GM18498 (cell line): Measurements from ENCODE around the gene PLEKHS1.
"Not testable (repeated sequence)": the region's sequence is repeated elsewhere in the genome, so short reads cannot be mapped to it uniquely, and the experiment has no call there.

Source experiments
- ATAC-seq: cut with Tn5 transposase; IDR thresholded peaks from one replicate; pipeline ENCODE4 v1.9.1; 2021; ENCODE audit warnings: mild to moderate bottlenecking, moderate library complexity; ENCODE audit not compliant: unreplicated experiment

The PLEKHS1 gene

GRCh38 chr10:113739577-113739976, 11.9 kb upstream of the PLEKHS1 start:
- no peak for ATAC-seq

GRCh38 chr10:113740850-113741249, 10.6 kb upstream of the PLEKHS1 start:
- no peak for ATAC-seq

DNA sequence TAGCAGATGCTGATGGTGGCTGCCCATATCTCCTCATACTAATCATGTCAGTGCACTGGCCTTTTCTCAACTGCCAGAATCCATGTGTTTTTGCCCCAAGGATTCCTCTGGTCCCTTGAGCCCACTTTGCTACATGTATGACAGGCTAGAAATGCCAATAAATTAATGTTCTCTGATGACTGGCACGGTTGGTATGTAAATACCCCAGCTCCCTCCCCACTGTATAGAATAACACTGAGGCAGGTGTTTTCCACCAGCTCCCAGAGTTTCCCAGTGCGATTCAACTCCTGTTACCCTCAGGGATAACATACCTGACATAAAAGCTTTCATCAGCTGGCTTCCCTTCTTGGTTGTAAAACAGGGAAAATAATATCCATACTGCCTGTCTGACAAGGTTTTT, 9.0 kb upstream of the PLEKHS1 start:
- no peak for ATAC-seq

DNA sequence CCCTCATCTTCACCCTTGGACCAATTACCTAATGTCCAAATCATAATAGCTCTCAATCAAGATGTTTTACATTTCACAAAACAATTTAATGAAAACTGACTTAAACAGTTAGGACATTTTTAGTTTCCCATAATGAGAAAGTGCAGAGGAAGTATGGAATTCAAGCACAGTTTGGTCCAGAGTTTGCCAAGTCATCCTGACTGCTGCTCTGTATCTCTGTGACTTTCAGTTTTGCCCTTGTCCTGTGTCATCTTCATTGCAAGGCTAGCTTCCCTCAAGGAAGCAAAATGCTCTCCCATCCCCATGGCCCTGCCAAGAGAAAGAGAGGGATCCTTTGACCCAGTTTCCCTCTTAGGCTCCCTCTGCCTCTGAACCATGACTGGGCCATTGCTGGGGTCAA, 7.9 kb upstream of the PLEKHS1 start:
- ATAC-seq, result no peak

- no peak for ATAC-seq
Observed at GRCh38 chr10:113745374-113745773, 6.1 kb upstream of the PLEKHS1 start.

DNA sequence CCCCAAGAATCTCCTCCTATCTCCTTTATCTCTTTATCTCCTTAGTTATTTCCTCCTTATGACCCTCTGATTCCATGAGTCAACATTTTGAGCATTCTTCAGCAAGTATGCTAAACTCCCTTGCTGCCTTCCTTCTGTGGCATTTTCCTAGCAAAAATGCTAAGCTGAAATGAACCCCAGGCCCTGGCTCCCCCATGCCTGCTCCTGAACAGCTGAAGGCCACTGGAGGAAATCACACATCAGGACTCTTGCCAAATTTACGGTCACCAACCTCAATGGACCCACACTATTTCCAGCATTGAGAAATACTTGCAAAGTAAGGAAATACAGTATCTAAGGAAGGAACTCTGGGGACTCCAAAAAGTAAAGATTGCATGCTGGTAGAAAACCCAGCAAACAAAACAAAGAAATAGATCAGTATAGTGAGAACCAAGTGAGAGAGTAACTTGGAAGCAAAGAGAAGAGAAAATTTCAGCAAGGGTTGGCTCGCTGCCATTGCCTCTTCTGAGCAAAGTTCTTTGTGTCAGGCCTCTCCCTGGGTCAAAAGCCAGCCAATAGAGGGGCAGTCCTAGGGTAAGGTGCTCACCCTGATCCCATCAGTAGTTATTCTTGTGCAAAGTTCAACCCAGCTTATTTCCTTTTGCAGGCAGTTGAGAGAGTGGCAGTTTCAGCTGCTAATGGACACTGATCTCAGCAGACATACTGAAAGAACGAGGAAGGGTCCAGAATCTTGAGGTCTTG, 5.1 kb upstream of the PLEKHS1 start:
- ATAC-seq, result no peak

DNA sequence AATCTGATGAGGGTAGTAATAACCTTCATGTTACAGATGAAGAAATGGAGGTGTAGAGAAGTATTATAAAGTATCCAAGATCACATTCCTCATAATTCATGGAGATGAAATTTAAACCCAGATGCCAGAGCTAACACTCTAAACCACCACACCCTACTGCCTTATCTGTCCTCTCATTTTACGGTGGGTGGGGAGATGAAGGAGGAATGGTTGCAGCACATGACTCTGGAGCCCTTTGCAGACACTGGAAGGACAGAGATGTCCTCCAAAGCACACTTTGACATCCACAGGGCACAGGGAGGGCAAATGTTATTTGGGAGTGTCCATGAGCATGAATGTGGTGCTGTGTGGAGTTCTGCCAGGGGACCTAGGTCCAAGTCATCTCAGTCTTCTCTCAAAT, 1.1 kb downstream of the PLEKHS1 start:
- ATAC-seq, result no peak

DNA sequence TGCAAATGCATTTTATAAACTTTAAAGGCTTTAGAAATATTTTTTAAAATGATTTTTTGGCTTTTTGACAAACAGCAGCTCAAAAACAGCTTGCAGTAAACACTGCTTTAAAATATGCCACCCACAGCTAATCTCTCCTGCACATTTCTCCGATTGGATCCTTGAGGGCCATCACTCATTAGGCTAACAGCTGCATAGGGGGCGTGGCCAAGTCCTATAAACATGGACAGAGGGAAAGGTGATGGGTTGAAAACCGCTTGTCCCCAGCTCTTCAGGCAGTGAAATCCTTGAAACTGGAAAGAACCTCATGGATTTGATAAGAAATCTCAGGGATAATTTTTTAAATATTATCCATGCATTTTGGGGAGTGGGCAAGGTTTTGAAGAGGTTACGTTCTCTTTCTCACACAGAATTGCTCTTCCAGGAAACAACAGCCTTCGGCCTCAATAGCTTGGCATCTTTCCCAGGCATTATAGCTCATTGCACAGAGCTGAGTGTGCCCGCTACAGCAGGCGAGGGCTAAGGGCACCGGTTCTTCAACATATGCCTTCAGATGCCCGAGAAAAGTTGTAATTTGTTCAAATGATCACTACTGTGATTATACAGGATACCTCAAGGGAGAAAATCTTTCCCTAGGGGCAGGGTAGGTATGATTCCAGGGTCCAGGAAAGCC, 1.7 kb downstream of the PLEKHS1 start:
- ATAC-seq, result no peak

DNA sequence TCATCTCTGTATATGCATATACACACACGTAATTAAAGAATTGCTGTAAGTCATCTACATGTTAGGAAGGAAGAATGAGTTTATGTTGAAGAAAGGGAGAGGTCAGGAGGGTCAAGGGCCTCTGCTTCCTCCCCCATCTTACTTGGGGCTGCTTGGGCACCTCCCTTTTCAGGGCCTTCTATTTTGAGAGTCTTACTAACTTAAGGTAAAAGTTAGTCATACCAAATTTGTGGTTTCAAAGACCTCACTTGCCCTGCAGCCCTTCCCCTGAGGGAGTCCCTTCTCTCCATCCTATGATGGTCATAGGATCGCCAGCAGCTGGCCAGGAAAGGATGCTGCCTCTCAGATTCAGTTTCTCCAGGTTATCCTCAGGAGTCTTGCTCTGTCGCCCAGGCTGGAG, 2.6 kb downstream of the PLEKHS1 start:
- ATAC-seq, result no peak

- no peak for ATAC-seq
Observed at GRCh38 chr10:113754768-113755167, 3.3 kb downstream of the PLEKHS1 start.

DNA sequence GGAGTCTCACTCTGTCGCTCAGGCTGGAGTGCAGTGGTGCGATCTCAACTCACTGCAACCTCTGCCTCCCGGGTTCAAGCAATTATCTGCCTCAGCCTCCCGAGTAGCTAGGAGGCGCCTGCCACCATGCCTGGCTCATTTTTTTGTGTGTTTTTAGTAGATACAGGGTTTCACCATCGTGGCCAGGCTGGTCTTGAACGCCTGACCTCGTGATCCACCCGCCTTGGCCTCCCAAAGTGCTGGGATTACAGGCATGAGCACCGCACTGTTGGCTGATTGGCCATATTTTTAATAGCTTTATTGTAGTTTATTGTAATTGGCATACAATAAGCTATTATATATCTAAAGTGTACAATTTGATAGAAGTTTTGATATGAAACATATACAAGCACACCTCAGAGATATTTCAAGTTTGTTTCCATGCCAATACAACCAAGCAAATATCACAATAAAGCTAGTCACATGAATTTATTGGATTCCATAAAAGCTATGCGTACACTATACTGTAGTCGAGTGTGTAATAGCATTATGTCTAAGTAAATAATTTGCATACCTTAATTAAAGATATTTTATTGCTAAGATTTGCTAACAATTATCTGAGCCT, 5.6 kb downstream of the PLEKHS1 start:
- ATAC-seq, result no peak

DNA sequence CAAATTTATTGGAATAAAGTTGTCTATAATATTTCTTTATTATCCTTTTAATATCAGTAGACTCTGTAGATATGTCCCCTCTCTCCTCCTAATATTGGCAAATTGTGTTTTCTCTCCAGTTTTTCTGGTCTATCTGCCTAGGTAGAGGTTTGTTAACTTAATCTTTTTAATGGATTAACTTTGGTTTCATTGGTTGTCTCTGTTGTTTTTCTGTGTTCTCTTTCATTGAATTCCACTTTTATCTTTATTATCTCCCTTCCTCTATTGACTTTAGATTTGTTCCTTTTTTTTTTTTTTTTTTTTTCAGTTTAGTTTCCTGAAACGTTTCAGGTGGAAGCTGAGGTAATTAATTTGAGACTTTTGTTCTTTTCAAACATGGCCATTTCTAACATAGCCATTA, 10.6 kb downstream of the PLEKHS1 start:
- ATAC-seq, result no peak

GRCh38 chr10:113764582-113764981, 13.1 kb downstream of the PLEKHS1 start:
- ATAC-seq, result no peak

GRCh38 chr10:113765910-113766309, 14.4 kb downstream of the PLEKHS1 start:
- no peak for ATAC-seq

GRCh38 chr10:113767222-113767621, 15.7 kb downstream of the PLEKHS1 start:
- ATAC-seq, result no peak

DNA sequence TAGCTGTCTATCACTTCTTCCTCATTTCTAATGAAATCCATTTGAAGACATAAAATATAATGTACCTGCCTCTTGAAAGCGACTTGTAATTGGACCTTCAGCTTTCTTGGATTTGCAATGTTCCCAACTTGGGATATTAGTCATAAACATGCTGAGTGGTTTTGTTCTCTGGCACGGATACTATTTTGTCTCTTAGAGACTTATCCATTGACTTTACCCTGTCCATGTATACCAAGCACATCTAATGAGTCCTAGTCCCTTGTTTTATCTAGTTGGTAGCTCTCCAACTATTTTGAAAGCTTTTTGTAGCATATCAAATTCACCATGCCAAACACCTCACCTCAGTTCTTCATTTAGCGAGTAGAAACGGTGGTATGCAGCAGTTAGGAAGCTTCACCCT, 18.9 kb downstream of the PLEKHS1 start:
- ATAC-seq, result no peak

DNA sequence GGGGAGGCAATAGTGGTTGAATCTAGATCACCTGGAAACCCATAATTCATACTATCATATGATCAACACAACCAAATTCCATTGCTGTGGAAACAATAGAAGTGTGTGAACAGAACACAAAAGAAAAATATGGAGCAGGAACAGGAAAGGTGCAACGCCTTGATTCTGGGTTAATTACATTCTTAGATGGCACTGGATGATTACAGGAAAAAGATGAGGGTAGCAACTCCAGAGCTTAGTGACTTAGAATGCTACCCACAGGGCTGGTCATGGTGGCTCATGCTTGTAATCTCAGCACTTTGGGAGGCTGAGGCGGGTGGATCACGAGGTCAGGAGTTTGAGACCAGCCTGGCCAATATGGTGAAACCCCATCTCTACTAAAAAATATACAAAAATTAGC, 19.6 kb downstream of the PLEKHS1 start:
- ATAC-seq, result not testable (repeated sequence)

DNA sequence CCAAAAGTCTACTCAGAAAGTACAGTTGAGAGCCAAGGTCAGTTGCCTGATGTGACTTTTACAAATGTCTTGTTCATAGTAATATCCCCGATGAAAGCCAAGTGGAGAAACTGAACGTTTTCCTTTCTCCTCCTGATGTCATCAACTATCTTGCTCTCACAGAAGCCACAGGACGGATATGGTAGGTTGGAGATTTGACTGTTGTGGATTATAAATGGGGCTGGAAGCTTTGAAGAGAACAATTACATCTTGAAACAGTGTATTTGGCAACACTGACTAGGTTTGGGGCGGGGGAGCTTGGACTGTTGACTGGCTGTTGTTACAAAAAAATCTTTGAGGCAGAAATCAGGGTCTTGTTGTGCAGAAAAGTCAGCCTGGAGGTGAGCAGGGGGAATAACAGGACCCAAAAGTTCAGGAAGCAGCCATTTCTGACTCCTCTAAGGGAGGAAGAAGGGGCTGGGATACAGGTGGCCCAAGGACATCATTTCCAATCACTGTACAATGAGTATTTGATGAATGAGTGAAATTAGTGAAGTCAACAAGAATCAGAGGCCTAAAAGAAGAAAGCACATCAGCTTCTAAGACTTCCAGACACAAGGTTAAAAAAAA, 24.3 kb downstream of the PLEKHS1 start:
- no peak for ATAC-seq

DNA sequence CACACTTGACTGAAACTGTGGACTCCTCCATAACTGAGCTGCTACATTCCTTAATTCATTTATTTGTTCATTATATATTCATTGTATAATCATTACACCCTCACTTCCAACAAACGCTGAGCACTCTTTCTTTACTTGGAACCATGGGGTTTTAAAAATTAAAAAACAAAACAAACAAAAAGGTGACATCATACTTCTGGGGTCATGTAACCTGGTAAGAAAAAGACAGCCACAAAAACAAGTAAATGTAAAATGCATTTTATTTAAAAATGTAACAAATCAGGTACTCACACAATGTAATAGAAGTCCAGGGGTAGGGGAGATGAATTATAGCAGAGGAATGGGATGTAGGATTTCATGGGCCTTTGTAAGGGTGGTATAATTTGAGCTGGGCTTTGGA, 25.1 kb downstream of the PLEKHS1 start:
- ATAC-seq, result no peak

GRCh38 chr10:113780681-113781250, 29.3 kb downstream of the PLEKHS1 start:
- no peak for ATAC-seq

GRCh38 chr10:113782367-113782766, 30.9 kb downstream of the PLEKHS1 start:
- ATAC-seq, result no peak
